Vagina (tissue), 2 donors: Measurements from ENCODE around the gene PEX5L.

Experiments
- POLR2AphosphoS5 ChIP-seq, 2 donors: sonication (generic); formaldehyde crosslinking; IDR thresholded peaks; one replicate each; pipeline ENCODE4 v1.9.0; 2017; ENCODE audit warnings: antibody characterized with exemption in 2 of 2, mild to moderate bottlenecking in 2 of 2, low read depth in 1 of 2; ENCODE audit not compliant: insufficient read depth in 1 of 2
- TF ChIP-seq, protein P1 (sequence below), 3 experiments: fragments of 450-650 bp in 2 of 3; fragments of 200-600 bp in 1 of 3; sonication (generic) in 1 of 3; IDR thresholded peaks; one replicate each; pipeline ENCODE4 v1.5.1; 2017 to 2019; ENCODE audit warnings: antibody characterized with exemption in 3 of 3, mild to moderate bottlenecking in 2 of 3, moderate library complexity in 2 of 3

DNA sequence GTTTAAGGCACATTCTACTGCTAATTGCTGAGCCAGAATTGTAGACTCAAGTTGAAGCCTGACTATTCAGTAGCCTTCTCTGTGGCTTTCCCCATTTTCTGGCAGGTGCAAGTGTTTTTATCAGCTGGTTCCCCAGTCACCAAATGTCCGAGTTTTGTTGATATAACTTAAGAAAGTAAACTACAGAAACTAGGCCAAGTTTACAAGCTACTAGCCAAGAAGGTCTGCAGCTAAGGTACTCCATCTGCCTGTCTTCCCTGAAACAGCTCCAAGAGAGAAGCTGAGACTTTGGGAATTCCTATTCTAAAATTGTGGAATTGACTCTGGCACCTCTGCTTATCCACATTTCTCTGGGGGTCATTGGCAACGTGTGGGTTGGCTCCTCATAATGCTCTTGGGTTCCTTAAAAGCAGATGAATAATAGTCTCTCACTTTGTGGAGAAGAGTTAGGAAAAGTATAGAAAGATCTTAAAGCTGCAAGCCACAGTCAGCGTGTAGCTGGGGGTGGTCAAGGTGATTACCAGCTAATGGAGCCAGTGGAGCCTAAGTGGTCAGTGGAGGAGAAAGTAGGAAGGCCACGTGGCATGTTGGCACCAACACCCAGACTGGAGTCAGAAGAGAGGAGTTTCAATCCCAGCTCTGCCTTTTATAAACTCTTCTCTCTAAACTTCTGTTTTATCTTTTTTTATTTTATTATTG, 128.8 kb downstream of the PEX5L start:
- no peak for TF ChIP-seq POLR2AphosphoS5 (IDR thresholded peaks at IDR 0.05; ENCODE audit: insufficient read depth in 1 of 2, low read depth in 1 of 2)
- TF ChIP-seq, protein P1, sequence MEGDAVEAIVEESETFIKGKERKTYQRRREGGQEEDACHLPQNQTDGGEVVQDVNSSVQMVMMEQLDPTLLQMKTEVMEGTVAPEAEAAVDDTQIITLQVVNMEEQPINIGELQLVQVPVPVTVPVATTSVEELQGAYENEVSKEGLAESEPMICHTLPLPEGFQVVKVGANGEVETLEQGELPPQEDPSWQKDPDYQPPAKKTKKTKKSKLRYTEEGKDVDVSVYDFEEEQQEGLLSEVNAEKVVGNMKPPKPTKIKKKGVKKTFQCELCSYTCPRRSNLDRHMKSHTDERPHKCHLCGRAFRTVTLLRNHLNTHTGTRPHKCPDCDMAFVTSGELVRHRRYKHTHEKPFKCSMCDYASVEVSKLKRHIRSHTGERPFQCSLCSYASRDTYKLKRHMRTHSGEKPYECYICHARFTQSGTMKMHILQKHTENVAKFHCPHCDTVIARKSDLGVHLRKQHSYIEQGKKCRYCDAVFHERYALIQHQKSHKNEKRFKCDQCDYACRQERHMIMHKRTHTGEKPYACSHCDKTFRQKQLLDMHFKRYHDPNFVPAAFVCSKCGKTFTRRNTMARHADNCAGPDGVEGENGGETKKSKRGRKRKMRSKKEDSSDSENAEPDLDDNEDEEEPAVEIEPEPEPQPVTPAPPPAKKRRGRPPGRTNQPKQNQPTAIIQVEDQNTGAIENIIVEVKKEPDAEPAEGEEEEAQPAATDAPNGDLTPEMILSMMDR (IDR thresholded peaks at IDR 0.05): no peak
